PFSK-1 (cell line): ENCODE data around the gene NOTCH4.

Experiments
- FOXP2 ChIP-seq: optimal IDR thresholded peaks from 2 replicates; pipeline ENCODE3; 2011; ENCODE audit warnings: borderline replicate concordance, control low read depth, inconsistent platforms; ENCODE audit not compliant: insufficient read depth; ENCODE audit errors: extremely low read length, extremely low read depth
- POLR2AphosphoS5 ChIP-seq: IDR thresholded peaks from 2 replicates; pipeline ENCODE4 v1.6.1; 2012; ENCODE audit warnings: low read depth, mild to moderate bottlenecking, control low read depth, low read length, moderate library complexity
- SIN3A ChIP-seq: IDR thresholded peaks from 2 replicates; pipeline ENCODE4 v1.6.1; 2012; ENCODE audit warnings: mild to moderate bottlenecking, low read length, moderate library complexity, borderline replicate concordance; ENCODE audit not compliant: insufficient read depth
- TAF1 ChIP-seq: IDR thresholded peaks from 2 replicates; pipeline ENCODE4 v1.6.1; 2012; ENCODE audit warnings: low read length, control low read depth, borderline replicate concordance; ENCODE audit not compliant: insufficient read depth
- TF ChIP-seq, protein P1 (sequence below), 2 experiments: IDR thresholded peaks; 2 replicates each; pipeline versions ENCODE4 v1.6.1 to v1.8.0; 2011 to 2012; ENCODE audit warnings: low read depth in 2 of 2, low read length in 2 of 2, control low read depth in 1 of 2, inconsistent platforms in 1 of 2, mild to moderate bottlenecking in 1 of 2, moderate library complexity in 1 of 2; ENCODE audit not compliant: insufficient read depth in 1 of 2

Gene NOTCH4

DNA sequence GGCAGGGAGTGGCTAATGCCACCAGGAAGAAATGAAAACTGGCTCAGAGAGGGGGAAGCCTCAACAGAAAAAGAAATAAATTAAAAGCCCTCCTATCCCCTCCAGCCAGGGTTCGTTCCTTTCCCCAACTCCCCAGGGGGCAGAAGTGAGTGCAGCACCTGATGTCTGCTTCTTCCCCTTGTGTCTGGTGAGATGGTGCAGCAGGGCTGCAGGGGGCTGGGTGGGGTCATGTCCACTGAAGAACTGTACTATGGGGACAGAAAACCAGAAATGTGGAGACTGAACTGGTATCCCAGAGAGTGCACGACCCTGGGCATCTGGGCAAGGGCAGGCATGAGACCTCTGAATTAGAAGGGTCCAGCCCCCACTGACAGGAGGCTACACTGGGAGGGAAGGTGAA is 55.5 kb downstream of the NOTCH4 start:
- TF ChIP-seq FOXP2 (no peak), POLR2AphosphoS5 (no peak), SIN3A (no peak), TAF1 (no peak)
- TF ChIP-seq, protein P1, sequence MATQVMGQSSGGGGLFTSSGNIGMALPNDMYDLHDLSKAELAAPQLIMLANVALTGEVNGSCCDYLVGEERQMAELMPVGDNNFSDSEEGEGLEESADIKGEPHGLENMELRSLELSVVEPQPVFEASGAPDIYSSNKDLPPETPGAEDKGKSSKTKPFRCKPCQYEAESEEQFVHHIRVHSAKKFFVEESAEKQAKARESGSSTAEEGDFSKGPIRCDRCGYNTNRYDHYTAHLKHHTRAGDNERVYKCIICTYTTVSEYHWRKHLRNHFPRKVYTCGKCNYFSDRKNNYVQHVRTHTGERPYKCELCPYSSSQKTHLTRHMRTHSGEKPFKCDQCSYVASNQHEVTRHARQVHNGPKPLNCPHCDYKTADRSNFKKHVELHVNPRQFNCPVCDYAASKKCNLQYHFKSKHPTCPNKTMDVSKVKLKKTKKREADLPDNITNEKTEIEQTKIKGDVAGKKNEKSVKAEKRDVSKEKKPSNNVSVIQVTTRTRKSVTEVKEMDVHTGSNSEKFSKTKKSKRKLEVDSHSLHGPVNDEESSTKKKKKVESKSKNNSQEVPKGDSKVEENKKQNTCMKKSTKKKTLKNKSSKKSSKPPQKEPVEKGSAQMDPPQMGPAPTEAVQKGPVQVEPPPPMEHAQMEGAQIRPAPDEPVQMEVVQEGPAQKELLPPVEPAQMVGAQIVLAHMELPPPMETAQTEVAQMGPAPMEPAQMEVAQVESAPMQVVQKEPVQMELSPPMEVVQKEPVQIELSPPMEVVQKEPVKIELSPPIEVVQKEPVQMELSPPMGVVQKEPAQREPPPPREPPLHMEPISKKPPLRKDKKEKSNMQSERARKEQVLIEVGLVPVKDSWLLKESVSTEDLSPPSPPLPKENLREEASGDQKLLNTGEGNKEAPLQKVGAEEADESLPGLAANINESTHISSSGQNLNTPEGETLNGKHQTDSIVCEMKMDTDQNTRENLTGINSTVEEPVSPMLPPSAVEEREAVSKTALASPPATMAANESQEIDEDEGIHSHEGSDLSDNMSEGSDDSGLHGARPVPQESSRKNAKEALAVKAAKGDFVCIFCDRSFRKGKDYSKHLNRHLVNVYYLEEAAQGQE (IDR thresholded peaks at IDR 0.05; ENCODE audit: insufficient read depth in 1 of 2, low read depth in 2 of 2, low read length in 2 of 2): no peak

DNA sequence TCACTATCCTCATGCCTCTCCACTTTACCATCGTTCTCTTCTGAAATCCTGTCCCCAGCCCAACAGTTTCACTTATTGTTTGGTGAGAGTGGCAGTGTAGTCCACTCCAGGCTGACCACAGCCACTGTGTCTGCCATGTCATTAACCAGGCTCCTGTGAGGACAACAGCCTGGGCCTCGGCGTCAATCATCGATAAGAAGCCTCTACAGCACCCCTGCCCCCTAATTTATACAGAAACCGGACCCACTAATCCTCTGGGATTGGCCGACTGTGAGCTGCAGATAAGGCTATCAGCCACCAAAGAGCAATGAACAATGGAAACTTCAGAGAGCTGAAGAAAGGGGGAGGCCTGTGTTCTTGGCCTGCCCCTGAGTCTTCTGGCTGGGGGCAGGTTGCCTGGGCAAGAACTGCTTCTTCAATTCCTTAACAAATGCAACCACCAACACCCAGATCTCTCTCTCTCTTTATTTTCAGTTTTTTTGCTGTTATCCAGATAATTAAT is 56.1 kb downstream of the NOTCH4 start:
- TF ChIP-seq, protein P1 (IDR thresholded peaks at IDR 0.05; ENCODE audit: insufficient read depth in 1 of 2, low read depth in 2 of 2, low read length in 2 of 2): no peak
- TF ChIP-seq TAF1: no peak
- TF ChIP-seq FOXP2: no peak
- TF ChIP-seq POLR2AphosphoS5: no peak
- no peak for TF ChIP-seq SIN3A

DNA sequence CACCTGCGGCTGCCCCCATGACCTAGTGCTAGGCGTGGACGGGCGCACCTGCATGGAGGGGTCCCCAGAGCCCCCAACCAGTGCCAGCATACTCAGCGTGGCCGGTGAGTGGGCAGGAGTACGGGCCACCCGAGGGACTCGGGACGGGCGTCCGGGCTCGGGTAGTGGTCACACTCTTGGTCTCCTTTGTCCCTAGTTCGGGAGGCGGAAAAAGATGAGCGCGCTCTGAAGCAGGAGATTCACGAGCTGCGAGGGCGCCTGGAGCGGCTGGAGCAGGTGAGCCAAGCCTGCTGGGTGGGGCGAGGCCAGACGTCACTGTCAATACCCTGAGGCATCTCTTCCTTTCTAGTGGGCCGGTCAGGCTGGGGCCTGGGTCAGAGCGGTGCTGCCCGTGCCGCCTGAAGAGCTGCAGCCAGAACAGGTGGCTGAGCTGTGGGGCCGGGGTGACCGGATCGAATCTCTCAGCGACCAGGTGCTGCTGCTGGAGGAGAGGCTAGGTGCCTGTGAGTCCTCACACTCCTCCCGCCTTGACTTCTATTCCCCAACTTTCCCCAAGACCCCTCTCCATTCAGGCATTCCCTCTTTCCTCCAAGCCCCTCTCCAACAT is 56.6 kb downstream of the NOTCH4 start:
- TF ChIP-seq, protein P1 (IDR thresholded peaks at IDR 0.05; ENCODE audit: insufficient read depth in 1 of 2, low read depth in 2 of 2, low read length in 2 of 2): no peak
- no peak for TF ChIP-seq POLR2AphosphoS5
- TF ChIP-seq FOXP2: no peak
- TF ChIP-seq SIN3A: no peak
- TF ChIP-seq TAF1: no peak

DNA sequence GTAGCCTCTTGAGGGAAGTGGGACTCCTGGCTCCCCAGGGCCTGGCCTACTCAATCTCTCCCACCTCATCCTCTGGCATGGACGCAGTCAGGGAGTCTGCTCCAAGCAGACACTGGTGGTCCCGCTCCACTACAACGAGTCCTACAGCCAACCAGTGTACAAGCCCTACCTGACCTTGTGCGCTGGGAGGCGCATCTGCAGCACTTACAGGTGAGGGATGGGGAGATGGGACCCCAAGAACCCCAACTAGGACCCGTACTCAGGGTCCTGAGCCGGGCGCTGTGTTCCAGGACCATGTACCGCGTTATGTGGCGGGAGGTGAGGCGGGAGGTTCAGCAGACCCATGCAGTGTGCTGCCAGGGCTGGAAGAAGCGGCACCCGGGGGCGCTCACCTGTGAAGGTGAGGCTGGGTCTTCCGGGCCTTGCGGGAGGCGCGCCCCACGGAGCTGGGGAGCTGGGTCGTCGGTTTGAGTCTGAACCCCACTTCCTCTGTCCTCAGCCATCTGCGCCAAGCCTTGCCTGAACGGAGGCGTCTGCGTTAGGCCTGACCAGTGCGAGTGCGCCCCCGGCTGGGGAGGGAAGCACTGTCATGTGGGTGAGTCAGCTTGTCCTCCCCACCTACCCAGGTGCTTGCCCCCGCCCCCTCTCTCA is 57.3 kb downstream of the NOTCH4 start:
- TF ChIP-seq FOXP2: no peak
- TF ChIP-seq TAF1: no peak
- TF ChIP-seq POLR2AphosphoS5: no peak
- TF ChIP-seq SIN3A: no peak
- TF ChIP-seq, protein P1 (IDR thresholded peaks at IDR 0.05; ENCODE audit: insufficient read depth in 1 of 2, low read depth in 2 of 2, low read length in 2 of 2): no peak
